Adipose tissue (tissue), 3 donors: ENCODE results near the gene UGT1A10. TPM values are rescaled to one million over a fixed set of nuclear protein-coding genes. Genes with fewer than 3 reads are reported as not detected.

ENCODE experiments used
- H3K27ac ChIP-seq: one replicate; pipeline ENCODE4 v1.5.1; 2013; ENCODE audit warnings: low read depth, low read length
- WGBS, 3 donors: extraction: QIAGEN DNeasy Blood & Tissue Kit; methylation state at CpG; one replicate each; pipeline ENCODE4 v1.1.7; 2013; 5-methylcytosine and 5-hydroxymethylcytosine counted together
- polyA plus RNA-seq, 3 donors: library from polyadenylated mRNA; stranded (reverse); fragments of 200-250 nt; gene quantifications; one replicate each; pipeline ENCODE4 v1.2.3, GENCODE V29; 2013
- donor health status: healthy with polysubstance abuse.
- donor health status: Bipolar disorder and iron deficiency.
- donor health status: healthy.

Gene UGT1A10
- polyA plus RNA-seq, 3 donors, result 0.59 TPM; not detected in 2

DNA sequence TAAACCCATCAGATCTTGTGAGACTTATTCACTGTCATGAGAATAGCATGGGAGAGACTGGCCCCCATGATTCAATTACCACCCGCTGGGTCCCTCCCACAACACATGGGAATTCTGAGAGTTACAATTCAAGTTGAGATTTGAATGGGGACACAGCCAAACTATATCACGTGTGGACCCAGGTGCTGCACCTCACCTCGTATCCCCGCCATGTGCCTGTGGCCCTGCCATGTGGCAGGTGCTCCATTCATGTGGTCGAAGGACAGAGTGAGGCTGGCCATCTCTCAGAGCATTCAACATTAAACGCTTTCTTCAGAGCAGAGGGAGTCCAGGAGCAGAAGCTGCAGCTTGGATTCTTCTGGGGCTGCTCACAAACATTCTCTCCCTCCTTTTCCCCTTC is 174.1 kb downstream of the UGT1A10 start:
- 78 to 90% (median 86%) methylated on average over 6 of the region's 6 CpGs for WGBS, 3 donors
- no peak overlapping the region for H3K27ac ChIP-seq

DNA sequence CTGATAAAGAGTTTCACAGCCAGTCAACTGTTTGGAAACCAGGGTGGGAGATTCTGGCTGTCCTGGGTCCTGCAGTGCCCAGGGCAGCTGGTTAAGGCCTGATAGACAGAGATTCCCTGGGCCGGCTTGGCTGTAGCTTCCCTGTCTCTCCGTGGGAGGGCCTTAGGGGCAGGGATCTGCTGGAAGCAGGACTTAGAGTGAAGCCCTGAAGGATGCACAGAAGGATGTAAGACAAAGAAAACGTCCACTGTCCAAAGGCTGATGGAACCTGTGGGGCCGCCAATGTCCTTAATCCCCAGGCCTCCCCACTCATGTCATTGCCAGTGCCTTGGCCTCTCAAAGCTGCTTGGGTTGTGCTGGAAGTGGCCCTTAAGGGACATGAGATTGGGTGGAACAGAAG is 174.8 kb downstream of the UGT1A10 start:
- no peak overlapping the region for H3K27ac ChIP-seq
- 49 to 76% (median 75%) methylated on average over 4 of the region's 4 CpGs for WGBS, 3 donors

DNA sequence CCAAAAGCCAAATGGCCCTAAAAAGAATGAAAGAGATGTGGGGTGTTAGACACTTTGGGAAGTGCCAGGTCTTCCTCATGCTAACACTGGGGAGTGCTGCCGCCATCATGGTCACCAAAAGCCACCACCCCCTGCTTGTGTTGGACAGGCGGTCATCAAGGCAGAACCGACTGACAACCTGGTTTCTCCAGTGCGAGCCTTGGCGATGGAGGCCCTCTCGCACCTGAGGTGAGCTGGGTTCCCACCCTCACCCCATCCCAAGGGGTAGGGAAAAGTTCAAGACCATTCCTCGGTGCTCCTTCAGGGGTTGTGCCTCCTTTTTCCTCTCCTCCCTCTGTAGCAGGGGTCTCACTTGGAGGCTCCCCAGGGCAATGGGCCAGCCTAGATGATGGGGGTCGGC is 175.5 kb downstream of the UGT1A10 start:
- H3K27ac ChIP-seq, result no peak overlapping the region
- 80 to 92% (median 88%) methylated on average over 7 to 8 of the region's 8 CpGs for WGBS, 3 donors

DNA sequence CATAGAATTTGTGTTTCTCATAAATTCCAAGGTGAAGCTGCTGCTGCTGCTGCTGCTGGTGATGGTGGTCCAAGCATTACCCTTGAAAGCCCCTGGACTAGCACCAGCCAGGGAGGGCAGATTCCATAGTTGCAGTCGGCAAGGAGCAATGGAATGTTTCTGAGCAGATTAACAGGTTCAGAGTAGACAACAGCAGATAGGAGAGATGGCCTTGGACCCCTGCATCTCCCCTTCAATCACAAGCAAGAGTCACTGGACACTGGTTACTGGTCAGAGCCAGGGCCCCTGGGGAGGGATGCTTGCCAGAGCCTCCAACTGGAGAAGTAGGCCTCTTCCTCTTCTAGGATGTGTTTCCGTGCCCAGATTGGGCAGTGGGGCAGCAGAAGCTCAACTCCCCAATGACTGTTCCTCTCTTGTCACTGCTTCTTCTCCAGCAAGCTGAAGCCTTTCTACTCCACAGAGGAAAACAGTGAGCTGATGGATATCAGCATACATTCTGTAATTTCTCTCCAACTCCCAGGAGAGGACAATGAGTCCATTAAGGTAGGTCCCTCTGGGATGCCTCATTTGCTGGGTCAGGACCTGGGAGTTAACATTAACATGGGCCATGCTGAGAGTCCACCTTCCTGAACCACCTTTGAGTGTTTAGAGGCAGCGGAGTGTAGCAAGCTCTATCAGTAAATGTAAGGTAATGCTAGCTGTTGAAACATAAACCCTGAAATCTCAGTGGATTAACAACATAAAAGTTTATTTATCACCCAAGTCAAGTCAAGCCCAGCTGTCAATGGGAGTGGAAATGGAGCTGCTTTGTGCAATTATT is 177.2 kb downstream of the UGT1A10 start:
- no peak overlapping the region for H3K27ac ChIP-seq
- 72 to 80% (median 76%) methylated on average over 3 of the region's 3 CpGs for WGBS, 3 donors

DNA sequence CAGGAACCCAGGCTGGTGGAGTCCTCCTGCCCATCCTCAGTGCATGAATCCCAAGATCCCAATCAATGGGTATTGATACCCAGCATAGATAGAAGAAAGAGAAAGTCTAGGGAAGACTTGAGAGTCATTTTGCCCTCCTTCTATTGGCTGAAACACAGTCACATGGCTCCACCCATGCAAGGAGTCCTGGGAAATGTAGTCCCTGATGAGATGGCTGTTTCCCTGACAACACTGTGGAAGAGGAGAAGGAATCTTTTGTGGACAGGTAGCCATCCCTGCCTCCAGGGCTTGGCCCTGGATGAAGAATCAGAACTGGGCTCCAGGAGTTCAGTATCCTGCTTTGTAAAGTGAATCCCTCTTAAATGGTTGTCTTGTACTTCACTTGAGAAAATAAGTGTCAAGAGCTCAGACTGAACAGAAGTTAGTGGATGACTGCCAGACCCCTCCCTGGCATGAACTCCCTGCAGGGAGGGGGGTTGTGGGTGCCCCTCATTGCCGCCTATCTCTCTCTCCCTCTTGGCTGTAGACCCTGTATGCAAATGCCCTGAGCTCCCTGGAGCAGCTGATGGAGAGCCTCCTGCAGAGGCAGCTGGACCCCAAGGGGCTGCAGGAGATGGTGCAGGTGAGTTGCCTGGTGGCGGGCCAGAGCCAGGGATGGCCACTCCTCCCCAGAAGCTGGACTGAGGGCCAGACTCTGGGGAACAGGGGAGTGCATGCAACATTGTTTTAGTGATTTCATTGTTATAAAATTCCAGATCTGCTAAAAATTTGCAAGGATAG is 178.0 kb downstream of the UGT1A10 start:
- 41 to 83% (median 71%) methylated on average over 2 of the region's 2 CpGs for WGBS, 3 donors
- no peak overlapping the region for H3K27ac ChIP-seq

DNA sequence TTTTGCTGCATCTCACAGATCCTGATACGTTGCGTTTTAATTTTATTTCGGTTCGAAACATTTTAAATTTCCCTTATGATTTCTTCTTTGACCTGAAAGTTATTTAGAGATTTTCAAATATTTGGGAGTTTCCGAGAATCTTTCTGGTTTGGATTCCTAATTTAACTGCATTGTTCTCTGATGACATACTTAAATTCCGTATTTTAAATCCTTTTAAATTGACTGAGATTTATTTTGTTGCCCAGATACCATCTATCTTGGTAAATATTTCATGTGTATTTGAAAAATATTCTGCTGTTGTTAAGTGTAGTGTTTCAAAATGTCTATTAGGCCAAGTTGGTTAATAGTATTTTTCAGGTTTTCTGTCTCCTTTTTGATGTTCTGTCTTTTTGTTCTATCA is 179.6 kb downstream of the UGT1A10 start:
- 61 to 87% (median 86%) methylated on average over 6 of the region's 6 CpGs for WGBS, 3 donors
- no peak overlapping the region for H3K27ac ChIP-seq

DNA sequence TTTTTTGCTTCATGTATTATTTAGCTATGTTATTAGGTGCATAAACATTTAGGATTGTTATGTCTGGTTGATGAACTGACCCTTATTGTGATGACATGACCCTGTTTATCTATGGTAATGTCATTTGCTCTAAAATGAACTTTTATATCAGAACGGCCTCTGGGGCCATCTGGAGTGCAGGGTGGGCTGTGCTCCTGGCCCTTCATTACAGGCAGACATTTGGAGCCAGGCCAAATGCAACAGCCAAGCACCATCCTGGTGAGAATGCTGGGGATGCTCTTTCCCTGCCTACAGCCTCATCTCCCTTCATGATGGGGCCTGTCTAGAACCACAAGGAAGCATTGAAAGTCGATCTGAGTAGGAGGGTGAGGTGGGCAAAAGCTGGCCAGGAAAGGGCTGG is 180.1 kb downstream of the UGT1A10 start:
- no peak overlapping the region for H3K27ac ChIP-seq
- WGBS, 3 donors, result 48 to 67% (median 60%) methylated on average over 2 of the region's 2 CpGs

DNA sequence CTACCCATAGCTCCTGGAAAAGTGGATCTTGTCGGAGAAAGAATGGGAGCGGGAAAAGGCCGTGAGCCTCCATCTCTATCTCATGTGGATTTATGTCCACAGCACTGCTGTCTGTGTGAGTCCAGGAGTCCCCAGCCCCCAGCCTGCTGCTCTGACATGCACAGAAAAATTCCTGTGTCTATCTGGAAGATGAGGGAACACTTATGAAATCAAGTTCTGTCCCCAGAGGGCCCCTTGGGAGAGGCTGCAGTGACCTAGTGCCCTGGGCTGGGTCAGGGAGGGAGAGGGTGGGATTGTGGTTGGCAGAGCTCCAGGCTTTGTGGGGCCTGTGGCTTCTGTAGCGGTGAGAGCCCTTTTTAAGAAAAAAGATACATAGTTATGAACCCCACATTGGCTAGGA is 180.5 kb downstream of the UGT1A10 start:
- H3K27ac ChIP-seq, result no peak overlapping the region
- WGBS, 3 donors, result 75 to 83% (median 77%) methylated on average over 4 of the region's 4 CpGs

DNA sequence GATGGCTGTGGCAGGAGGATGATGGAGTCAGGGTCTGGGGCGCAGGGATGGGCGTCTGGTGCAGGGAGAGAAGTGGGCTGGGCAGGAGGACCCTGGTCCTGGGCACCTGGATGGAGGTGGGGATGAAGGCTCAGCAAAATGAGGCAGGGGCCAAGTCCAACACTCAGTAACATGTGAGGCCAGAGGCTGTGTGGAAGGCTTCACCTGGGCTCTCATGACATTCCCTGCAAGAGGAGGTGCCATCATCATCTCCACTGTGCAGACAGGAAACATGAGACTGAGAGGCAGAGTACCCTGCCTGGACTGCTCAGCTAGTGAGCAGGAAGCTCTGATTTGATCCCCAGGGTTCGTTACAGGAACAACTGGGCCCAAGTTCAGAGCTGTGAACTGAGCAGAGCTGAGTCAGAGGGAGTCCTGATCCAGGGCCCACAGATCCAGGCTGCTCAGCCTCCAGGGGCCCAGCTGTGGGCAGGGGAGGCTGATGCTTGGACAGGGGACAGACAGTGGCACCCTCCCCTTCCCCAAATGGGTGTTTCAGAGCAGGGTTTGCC is 181.2 kb downstream of the UGT1A10 start:
- WGBS, 3 donors, result 71 to 81% (median 75%) methylated on average over 3 of the region's 3 CpGs
- H3K27ac ChIP-seq, result no peak overlapping the region

DNA sequence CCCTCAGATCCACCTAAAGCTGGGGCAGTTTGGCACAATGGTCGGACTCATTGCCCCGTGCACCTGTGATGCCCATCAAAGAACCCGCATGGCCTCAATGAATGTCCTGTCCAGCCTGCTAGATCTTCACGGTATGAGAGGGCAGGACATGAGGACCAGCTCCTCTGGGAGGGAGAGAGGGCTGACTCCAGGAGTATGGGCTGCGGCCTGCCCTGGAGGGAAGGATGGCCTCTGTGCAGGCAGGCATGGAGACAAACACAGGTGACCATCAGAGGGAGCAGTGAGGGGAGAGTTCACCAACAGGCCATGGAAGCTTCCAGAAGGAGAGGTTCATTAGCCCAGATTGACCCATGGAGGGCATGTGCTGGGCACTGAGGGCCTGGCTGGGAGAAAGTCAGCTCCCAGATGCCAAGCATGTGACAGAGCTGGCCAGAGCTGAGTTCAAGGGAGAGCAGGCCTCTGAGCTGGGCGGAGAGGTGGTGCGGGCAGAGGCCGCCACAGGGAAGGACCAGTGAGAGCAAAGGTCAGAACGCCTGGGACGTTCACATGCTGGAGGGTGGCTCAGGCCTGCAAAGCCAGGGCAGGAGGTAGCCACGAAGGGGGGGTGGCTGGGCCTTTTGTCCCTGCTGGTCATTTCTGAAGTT is 181.9 kb downstream of the UGT1A10 start:
- H3K27ac ChIP-seq, result no peak overlapping the region
- WGBS, 3 donors, result 76 to 92% (median 82%) methylated on average over 11 of the region's 11 CpGs

DNA sequence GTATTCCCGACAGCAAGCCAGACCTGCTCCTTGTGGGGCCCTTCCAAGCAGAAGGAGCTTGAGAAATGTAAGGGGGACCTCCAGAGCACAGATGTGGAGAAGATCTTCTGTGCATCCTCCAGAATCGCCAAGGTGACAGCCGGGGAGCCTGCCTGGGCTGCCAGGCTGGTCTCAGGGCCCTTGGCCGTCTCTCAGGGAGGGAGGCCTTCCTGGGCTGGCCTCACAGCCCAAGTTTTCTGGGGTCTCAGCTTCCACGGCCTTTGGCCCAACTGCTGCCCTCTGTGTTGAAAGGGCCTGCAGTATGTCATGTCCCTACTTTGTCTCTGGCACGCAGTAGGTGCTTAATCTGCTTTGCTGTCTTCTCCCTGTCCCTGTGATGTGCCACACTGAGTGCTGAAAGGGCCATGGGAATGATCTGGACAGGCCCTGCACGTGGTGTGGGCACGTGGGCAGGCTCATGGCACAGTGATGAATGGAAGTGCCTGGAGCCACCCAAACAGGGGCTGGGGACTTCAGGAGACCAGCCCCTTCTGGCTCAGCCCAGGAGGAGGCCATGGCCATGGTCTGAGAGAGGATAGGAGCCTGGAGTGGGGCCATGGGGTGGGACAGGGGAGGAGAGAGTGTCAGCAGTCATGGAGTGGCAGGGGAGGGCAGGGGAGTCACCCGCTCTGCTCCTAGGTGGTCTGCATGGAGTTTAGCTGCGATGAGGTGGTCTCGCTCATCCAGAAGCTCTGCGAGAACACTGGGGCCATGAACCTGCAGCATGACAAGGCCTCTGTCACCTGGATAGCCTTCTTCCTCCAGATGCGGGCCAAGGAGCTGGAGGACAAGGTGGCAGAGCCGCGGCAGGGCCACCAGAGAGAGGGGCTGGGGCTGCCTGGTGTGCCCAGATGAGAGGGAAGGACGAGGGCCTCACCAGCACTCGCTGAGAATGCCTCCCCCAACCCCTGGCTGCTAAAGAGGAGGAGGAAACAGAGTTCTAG is 182.7 kb downstream of the UGT1A10 start:
- WGBS, 3 donors, result 74 to 82% (median 78%) methylated on average over 17 of the region's 17 CpGs

DNA sequence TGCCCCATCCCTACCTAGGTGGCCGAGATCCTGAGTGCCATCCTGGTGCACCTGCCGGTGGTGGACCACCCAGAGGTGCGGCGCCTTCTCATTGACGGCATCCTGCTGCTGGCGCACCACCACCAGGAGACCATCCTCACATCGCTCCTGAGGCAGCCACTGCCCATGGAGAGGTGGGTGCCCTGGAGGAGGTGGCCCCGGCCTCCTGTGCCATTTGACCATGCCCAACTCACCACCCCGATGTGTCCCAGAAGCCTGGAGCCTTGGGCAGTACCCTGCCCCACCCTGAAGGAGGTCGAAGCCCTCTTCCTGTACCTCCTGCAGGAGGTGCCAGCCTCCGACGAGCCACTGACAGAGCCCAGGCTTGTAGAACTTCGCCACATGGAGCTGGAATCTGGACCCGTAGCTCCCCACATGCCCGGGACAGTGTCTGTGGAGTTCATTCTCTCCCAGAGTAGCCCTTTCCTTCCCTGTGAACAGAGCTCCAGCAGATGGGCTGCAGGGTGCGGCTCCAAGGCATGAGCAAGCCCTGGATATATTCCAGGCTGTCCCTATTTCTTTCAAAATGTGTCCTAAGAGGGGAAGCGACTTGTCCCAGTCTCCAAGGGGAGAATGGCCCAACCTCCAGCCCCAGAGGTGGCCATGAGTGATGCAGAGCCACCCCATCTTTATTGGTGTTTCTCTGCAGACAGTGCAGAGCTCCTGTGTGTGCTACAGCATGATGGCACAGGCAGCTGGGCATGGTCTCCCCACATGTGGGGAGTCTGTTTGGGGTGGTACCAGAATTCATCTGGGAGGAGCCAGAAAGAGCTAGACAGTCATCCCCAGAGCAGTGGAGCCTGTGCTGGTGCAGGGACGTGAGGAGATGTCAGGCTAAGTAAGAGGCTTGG is 183.9 kb downstream of the UGT1A10 start:
- 83 to 87% (median 84%) methylated on average over 18 of the region's 18 CpGs for WGBS, 3 donors
- H3K27ac ChIP-seq, result no peak overlapping the region

More for the DNA sequence above, 182.7 kb downstream of the UGT1A10 start:
- no peak overlapping the region for H3K27ac ChIP-seq

DNA sequence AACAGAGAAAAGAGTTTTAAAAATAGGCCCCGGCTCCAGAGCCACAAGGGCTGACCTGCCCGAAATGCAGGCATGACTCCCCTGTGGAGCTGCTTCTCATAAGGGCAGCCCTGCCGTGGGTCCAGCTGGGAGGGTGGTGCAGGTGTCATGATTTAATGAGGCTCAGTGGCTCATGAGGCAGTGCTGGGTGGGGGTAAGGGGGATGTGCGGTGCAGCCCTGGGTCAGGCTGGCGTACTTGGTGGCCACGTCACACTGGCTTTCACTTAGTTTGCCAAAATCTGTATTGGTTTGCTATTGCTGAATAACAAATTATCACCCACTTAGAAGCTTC is 184.5 kb downstream of the UGT1A10 start:
- no peak overlapping the region for H3K27ac ChIP-seq
- 81 to 85% (median 85%) methylated on average over 6 of the region's 6 CpGs for WGBS, 3 donors

DNA sequence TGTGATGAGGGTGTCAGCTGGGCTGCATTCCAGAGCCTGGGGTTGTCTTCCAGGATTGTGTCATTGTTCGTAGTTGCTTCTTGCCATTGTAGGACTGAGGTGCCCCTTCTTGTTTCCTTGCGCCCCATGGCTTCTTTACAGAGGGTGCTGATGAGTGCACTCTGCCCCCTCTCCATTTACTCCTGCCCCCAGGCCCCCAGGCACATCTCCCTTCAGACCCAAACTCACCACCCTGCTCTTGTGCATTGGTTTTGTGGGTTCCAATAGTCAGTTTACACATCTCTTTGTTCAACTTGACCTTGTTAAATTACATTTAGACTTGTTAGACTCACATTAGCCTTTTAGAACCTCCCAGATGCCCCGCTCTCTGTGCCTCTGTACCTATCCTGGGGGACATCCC is 184.9 kb downstream of the UGT1A10 start:
- H3K27ac ChIP-seq, result no peak overlapping the region
- whole genome bisulfite sequencing, 3 donors, result 82 to 93% (median 91%) methylated on average over 3 of the region's 3 CpGs

DNA sequence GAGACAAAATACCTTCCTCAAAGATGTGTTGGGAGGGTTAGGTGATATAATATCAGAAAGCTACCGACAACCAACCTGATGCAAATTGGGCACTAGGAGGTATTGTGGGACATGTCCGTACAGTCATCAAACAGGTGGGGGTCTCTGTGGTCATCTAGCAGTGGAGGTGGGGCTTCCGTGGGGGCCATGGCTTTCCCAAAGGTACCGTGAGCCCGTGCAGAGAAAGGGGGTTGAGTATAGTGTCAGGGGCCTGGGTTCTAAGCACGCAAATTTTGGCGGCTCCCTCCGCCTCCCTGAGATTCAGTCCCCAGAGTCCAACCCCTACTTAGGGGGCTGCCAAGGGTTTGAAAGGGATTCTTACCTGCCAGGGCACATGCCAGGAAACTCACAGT is 185.5 kb downstream of the UGT1A10 start:
- H3K27ac ChIP-seq, result no peak overlapping the region
- WGBS, 3 donors, result 83 to 95% (median 90%) methylated on average over 8 of the region's 8 CpGs

DNA sequence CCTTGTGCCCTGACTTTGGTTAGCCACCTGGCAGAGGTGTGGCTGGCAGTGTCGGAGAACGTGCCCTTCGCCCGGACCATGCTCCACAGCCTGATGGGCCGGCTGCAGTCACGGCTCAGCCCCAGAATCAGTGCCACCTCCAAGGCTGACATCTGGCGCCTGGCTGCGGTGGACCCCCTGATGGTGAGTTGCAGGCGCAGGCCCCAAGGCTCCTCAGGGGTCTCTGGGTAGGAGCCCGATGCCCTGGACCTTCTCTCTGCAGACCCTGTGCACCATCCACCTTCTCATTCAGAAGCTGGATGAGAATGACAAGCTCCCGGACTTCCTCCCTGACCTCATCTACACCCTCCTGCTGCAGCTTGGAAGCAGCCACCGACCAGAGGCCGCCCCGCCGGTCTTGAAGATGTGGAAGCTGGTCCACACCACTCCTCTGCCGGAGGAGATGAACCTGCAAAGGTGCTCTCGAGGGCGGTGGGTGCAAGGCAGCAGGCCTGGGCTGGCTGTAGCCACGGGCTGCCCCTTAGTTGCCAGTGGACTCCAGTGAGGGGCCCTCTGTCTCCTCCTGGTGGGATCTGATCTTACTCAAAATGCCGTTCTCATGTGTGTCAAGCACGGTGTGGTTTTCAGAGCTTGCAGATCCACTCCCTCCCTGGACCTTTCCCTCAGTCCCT is 186.0 kb downstream of the UGT1A10 start:
- WGBS, 3 donors, result 79 to 94% (median 89%) methylated on average over 21 of the region's 21 CpGs
- no peak overlapping the region for H3K27ac ChIP-seq
